Lung (tissue), 12 donors: ENCODE results near the gene CDH11. TPM values are rescaled to one million over a fixed set of nuclear protein-coding genes. Genes with fewer than 3 reads are reported as not detected.

Experiments used
- ATAC-seq: fragments of 200-7000 bp; cut with Tn5 transposase; one replicate; pipeline ENCODE4 v1.9.1; 2020; ENCODE audit warnings: moderate number of reproducible peaks; ENCODE audit not compliant: insufficient read depth, low FRiP score
- DNase-seq, 3 donors: peaks; one replicate each; pipeline ENCODE4 v3.0.0-alpha.2; 2013 to 2017
- H3K27ac ChIP-seq, 2 donors: one replicate each; pipeline ENCODE4 v1.5.1; 2013; ENCODE audit warnings: mild to moderate bottlenecking in 2 of 2, moderate library complexity in 2 of 2, control low read depth in 1 of 2, inconsistent platforms in 1 of 2, low read depth in 1 of 2, low read length in 1 of 2
- H3K27me3 ChIP-seq, 3 donors: one replicate each; pipeline ENCODE4 v1.5.1; 2013; ENCODE audit warnings: low read length in 2 of 3; ENCODE audit not compliant: control insufficient read depth in 3 of 3, insufficient read depth in 3 of 3
- H3K36me3 ChIP-seq, 4 donors: one replicate each; pipeline ENCODE4 v1.5.1; 2013; ENCODE audit warnings: low read length in 4 of 4, mild to moderate bottlenecking in 1 of 4, moderate library complexity in 1 of 4; ENCODE audit not compliant: control insufficient read depth in 4 of 4, insufficient read depth in 4 of 4
- H3K4me1 ChIP-seq, 5 donors: one replicate each; pipeline ENCODE4 v1.5.1; 2013; ENCODE audit warnings: low read length in 5 of 5, mild to moderate bottlenecking in 2 of 5, moderate library complexity in 1 of 5; ENCODE audit not compliant: control insufficient read depth in 5 of 5, insufficient read depth in 5 of 5
- H3K4me3 ChIP-seq: one replicate; pipeline ENCODE4 v1.5.1; 2013; ENCODE audit warnings: mild to moderate bottlenecking, control low read depth, moderate library complexity
- H3K9ac ChIP-seq, 2 donors: one replicate each; pipeline ENCODE4 v1.5.1; 2013; ENCODE audit warnings: low read length in 2 of 2, control low read depth in 1 of 2; ENCODE audit not compliant: insufficient read depth in 1 of 2
- H3K9me3 ChIP-seq, 4 donors: one replicate each; pipeline ENCODE4 v1.5.1; 2013; ENCODE audit warnings: low read length in 3 of 4, mild to moderate bottlenecking in 1 of 4, moderate library complexity in 1 of 4; ENCODE audit not compliant: control insufficient read depth in 4 of 4, insufficient read depth in 3 of 4
- whole genome bisulfite sequencing, 2 donors: extraction: QIAGEN DNeasy Blood & Tissue Kit; methylation state at CpG; one replicate each; pipeline ENCODE4 v1.1.7; 2013; 5-methylcytosine and 5-hydroxymethylcytosine counted together
- polyA plus RNA-seq, 2 donors: library from polyadenylated mRNA; stranded (reverse); fragments of 200-250 nt; gene quantifications; one replicate each; pipeline ENCODE4 v1.2.1, GENCODE V29; 2013
- total RNA-seq, 2 donors: library from RNA; depleted of rRNA in 1 of 2; stranded (reverse); fragments of >200 nt in 1 of 2; gene quantifications; one replicate each; pipeline ENCODE4 v1.2.1, GENCODE V29; 2014 to 2021
- TF ChIP-seq, protein P1 (sequence below): IDR thresholded peaks from 2 replicates; pipeline ENCODE4 v1.5.1; 2012; ENCODE audit warnings: mild to moderate bottlenecking; ENCODE audit errors: control extremely low read depth, extremely low read depth
- donor health status: control.
- donor health status: control.
- donor health status: Bipolar disorder and iron deficiency.
- donor health status: healthy.
- donor health status: DM: yes; HTN: yes; CAD: no.

Gene CDH11
- total and polyA plus RNA-seq, 4 donors = 7.1 to 236 (median 94.7) TPM

- Histone ChIP-seq H3K36me3 (peaks cover 0 to 54% (median 19%) of the 10 kb centered on the region in 4 donors), H3K27me3 (no peaks in the 10 kb centered on the region)
- 86 to 90% methylated on average over 4 of the region's 4 CpGs for WGBS, 2 donors
Measured at GRCh38 chr16:65042438-65043365, 79.2 kb downstream of the CDH11 start.

DNA sequence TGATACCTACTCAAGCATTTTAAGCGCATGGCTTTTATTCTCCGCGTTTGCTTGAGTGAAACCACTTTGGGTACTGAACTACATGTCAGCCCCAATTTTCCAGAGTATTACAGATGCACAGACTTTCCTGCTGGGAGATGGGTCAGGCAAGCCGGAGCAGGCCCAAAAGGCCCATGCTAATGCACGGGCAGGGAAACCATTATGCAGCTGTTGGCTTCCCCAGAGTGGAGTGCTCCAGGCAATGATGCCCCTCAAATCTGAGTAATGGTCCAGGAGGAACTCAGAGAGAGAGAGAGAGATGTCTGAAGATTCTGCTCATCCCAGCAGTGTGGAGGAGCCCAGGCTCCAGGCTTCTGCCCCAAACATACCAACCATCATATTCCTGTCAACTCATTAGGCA is 80.2 kb downstream of the CDH11 start:
- ATAC-seq = no peak
- Histone ChIP-seq H3K9me3 (peaks cover 0 to 2% (median 0%) of the 10 kb centered on the region in 4 donors), H3K27me3 (no peaks in the 10 kb centered on the region), H3K9ac (no peak overlapping the region), H3K27ac (no peak overlapping the region), H3K4me1 (no peaks in the 10 kb centered on the region), H3K36me3 (peaks cover 0 to 56% (median 19%) of the 10 kb centered on the region in 4 donors), H3K4me3 (no peak overlapping the region)
- DNase-seq = no peak
- TF ChIP-seq, protein P1, sequence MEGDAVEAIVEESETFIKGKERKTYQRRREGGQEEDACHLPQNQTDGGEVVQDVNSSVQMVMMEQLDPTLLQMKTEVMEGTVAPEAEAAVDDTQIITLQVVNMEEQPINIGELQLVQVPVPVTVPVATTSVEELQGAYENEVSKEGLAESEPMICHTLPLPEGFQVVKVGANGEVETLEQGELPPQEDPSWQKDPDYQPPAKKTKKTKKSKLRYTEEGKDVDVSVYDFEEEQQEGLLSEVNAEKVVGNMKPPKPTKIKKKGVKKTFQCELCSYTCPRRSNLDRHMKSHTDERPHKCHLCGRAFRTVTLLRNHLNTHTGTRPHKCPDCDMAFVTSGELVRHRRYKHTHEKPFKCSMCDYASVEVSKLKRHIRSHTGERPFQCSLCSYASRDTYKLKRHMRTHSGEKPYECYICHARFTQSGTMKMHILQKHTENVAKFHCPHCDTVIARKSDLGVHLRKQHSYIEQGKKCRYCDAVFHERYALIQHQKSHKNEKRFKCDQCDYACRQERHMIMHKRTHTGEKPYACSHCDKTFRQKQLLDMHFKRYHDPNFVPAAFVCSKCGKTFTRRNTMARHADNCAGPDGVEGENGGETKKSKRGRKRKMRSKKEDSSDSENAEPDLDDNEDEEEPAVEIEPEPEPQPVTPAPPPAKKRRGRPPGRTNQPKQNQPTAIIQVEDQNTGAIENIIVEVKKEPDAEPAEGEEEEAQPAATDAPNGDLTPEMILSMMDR = no peak
- WGBS, 2 donors = 94 to 98% methylated on average over 5 of the region's 5 CpGs

More at GRCh38 chr16:65042438-65043365, 79.2 kb downstream of the CDH11 start:
- H3K4me3 ChIP-seq = no peak overlapping the region
- H3K4me1 ChIP-seq = no peaks in the 10 kb centered on the region
- TF ChIP-seq, protein P1 = no peak
- no peak for ATAC-seq
- H3K9ac ChIP-seq = no peak overlapping the region
- no peak for DNase-seq
- peak overlapping the region in 1 of 2 donors; percentile 20 for H3K27ac ChIP-seq
- no peaks in the 10 kb centered on the region for H3K9me3 ChIP-seq

GRCh38 chr16:65038100-65038499 is 83.8 kb downstream of the CDH11 start:
- ATAC-seq (no peak), DNase-seq (no peak)
- Histone ChIP-seq H3K36me3 (peaks cover 0 to 37% (median 16%) of the 10 kb centered on the region in 4 donors), H3K9me3 (peaks cover 0 to 2% (median 0%) of the 10 kb centered on the region in 4 donors), H3K9ac (no peak overlapping the region), H3K4me1 (no peaks in the 10 kb centered on the region), H3K4me3 (no peak overlapping the region), H3K27me3 (no peaks in the 10 kb centered on the region), H3K27ac (no peak overlapping the region)
- TF ChIP-seq, protein P1 = no peak
- WGBS, 2 donors = 12 to 18% methylated on average over 9 of the region's 9 CpGs
